Fibroblast of upper back skin (primary cell): ENCODE data around the gene POU2F1.
"Not testable (repeated sequence)": the region's sequence is repeated elsewhere in the genome, so short reads cannot be mapped to it uniquely, and the experiment has no call there.

Experiments used
- DNase-seq: peaks from one replicate; pipeline ENCODE4 v3.0.0-alpha.2; 2013

The POU2F1 gene

DNA sequence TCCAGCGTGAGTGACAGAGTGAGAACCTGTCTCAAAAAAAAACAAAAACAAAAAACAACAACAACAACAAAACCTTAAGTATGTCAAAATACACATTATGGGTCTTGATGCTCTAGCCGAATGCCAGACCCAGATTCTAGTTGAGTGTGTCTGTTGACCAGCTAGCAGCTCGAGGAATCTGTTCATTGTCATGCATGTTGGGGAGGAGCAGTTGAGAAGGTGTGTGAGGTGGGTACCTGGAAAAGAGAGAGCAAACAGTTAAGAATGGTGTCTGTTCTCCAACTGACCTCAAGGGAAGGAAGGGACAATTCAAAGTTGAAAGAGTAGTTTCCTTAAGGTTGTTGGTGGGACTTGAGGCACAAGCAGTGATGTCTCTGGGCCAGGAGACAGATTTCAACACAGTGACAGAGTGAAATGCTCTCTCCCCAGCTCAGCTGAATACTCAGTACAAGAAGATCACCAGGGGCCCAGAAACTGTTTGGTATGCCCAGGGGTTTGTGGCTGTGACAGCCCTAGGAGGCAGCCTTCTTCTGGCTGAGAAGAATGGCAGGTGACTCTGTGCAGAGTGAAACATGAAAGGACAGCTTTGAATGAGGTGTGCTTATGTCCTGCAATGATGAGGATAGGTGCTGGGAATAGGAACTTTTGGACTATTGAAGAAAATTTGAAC, 14.4 kb upstream of the POU2F1 start:
- no peak for DNase-seq

DNA sequence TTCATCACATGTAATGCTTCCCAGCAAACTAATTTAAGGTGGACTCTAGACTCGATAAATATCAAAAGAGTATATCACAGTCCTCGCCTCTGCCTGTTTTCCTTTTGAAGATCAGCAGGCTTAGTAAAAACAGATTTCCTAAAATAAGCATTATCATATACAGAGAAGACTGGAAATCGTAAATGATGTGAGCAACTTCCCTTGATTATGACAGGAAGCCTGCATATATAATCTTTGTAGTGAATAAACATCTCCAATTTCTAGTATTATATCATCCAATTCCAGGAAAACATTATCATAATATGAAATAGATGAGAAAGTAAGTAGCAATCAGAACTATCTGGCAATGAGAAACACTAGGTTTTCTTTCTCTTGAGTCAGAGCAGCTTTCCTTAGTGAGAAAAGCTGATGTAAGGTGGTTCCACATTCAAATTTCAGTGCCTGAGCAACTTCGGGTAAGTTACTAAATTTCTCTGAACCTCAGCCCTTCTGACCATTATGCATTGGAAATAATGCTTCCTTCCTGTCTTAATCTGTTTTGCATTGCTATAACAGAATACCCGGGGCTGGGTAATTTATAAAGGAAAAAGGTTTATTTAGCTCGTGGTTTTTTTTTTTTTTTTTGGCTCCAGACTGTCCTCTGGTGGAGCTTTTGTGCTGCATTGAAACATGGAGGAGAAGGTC, 12.6 kb upstream of the POU2F1 start:
- DNase-seq, result no peak

DNA sequence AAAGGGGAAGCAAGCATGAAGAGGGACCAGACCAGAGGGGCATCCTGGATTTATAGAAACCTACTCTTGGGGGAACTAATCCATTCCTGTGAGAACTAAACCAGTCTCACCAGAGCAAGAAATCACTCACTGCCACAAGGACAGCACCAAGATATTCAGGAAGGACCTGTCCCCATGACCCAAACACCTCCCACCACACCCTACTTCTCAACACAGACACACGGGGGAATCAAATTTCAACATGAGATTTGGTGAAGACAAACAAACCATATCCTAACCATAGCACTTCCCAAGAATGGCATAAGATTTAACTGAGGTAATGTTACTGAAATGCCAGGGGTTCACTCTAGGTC, 12.1 kb upstream of the POU2F1 start:
- DNase-seq, result no peak

DNA sequence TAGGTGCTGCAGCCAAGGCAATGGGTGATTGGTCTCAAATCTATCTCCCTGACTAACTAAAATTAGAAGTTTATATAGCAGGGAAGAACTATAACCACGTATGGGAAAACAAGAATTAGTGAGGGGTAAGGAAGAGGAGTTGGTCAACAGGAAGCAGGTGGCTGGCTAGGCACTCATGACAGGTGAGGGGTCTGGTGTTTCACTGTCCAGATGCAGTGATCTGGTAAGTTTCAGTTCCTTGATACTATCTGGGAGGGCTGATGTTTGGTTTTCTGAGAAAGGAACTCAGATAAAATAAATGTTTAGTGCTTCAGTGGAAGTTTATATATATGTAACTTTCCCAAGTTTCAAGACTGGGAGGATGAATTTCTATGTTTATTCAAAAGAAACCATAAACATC, 11.6 kb upstream of the POU2F1 start:
- no peak for DNase-seq

DNA sequence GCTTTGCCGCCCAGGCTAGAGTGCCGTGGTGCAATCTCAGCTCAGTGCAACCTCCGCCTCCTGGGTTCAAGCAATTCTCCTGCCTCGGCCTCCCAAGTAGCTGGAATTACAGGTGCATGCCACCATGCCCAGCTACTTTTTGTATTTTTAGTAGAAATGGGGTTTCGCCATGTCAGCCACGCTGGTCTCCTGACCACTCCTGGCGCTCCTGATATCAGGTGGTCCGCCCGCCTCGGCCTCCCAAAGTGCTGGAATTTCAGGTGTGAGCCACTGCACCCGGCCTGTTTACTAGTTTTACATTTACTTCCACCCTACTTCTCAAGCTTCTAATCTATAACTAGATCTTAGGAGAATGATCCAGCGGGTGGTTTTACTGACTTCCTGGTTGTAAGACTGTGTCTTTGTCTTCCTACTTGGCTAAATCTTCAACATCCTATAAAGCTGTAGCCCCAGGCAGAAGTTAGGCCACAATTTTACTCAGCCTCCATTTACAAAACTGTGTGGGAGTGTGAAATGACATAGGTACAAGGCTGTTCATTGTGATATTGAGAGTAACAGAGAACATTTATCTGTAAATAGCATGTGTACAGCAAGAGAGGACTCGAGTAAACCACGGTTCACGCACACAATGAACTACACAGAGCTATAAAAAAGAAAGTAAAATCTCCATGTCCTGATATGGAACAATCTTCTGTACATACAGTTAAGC, 9.6 kb upstream of the POU2F1 start:
- DNase-seq, result no peak

DNA sequence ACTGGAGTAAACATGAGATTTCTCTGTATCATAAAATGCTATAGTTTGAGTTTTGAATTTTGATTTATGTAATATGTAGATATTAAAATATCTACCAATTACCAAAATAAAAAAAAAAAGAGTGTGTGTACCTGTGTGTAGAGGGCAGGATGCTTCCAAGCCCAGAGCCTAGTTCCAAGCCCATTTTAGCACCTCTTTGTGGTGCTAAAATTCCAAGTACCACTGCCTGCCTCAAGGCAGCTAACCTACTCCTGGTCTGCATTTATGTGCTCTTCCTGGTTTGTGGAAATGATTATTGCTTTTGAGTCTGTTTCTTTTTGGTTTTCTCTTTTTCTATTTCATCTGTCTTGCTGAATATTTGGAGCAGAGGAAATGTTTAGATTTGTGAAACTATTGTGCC, 8.7 kb upstream of the POU2F1 start:
- DNase-seq, result no peak

DNA sequence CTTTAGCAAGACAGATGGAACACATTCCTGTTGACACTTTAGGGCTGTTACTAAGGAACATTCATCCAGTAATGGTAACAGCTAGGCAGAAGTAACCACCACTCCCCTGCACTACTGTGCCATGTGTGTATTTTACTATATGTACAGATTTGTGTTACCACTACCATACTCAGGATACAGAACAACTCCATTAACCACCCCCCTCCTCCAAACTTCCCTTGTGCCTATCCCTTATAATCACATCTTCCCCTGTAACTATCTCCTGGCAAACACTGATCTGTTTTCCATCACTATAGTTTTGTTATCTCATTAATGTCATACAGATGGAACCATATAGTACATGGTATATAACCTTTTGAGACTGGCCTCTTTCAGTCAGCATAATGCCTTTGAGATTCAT, 3.9 kb upstream of the POU2F1 start:
- no peak for DNase-seq

DNA sequence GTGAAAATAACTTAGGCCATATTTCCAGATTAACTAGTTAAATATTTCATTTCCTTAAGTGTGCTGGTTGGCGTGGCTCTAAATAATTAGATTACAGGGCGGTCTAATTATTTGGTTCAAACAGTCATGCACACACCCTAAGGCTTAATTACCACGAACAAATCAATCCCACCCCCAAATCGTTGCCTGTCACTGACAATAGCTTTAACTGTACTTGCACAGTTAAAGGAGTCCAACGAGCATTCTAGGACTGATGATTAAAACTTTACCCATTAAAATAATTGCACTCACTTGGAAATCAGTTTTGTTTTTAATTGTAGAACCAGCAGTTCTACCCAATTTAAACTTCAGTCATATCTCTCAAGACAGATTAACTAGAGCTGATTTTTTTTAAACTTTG, 1.5 kb upstream of the POU2F1 start:
- DNase-seq, result no peak

DNA sequence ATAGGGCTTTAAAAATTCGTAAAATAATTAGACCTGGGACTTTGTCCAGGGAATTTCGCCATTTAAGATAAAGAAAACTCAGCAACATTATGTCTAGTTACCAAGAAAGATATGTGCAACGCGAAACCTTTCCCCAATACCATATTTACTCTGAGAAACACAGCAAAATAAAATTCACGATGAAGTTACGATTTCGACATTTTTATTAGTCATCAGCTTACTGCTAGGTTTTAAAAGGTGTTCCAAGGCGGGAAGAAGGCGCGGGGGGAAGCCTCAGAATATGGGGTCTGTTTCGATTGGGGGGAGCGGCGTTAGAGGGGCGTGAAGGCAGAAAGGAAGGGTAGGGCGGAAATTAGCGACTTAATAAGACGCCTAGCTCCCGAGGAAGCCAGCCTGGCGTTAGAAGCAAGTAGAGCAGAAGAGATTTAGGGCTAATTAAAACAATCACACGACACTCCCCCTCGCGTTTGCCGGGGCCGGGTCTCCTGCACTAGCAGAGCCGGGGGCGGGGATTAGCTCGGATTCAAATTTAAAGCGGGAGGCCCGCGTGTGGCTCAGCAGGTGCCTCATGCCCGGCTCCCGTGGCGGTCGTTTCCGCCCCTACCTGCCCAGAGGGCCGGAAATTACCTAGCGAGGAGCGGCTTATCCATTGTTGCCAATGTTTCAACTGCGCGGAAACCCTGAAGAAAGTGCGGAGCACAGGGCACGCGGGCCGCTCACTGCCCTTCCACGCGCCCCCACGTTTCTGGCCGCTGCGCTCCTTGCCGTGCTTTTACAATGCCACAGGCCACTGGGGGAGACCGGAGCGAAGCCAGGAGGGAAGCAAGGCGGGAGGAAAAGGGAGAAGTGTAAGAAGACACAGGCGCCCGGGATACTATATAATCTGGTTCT, 795 bp upstream of the POU2F1 start:
- peak; percentile 53 for DNase-seq

DNA sequence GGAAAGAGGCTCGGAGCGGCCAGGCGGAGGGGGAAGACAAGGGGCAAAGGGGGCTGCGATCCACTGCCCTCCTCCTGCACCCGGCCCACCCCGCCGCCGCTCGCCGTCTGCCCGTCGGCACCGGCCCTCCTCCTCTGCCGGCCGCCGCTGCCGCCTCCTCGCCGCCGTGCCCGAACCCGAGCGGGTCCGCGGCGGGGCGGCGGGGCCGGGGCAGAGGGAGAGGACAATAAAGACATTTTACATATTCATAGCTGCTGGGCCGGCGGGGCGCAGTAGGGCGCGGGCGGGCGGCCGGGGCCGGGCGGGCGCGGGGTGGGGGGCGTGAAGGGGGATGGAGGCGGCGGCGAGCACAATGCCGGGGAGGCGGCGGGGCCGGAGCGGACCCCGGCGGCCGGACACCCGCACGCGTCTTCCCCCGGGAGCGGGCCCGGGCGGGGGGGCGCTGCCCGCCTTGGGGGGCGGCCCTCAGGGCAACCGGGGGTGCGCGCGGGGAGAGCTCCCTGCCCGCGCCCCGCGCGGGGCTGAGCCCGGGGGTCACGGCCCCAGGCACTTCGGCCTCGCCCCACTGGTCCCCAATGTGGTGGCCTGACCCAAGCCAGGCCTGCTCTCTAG, 546 bp downstream of the POU2F1 start:
- DNase-seq, result no peak

DNA sequence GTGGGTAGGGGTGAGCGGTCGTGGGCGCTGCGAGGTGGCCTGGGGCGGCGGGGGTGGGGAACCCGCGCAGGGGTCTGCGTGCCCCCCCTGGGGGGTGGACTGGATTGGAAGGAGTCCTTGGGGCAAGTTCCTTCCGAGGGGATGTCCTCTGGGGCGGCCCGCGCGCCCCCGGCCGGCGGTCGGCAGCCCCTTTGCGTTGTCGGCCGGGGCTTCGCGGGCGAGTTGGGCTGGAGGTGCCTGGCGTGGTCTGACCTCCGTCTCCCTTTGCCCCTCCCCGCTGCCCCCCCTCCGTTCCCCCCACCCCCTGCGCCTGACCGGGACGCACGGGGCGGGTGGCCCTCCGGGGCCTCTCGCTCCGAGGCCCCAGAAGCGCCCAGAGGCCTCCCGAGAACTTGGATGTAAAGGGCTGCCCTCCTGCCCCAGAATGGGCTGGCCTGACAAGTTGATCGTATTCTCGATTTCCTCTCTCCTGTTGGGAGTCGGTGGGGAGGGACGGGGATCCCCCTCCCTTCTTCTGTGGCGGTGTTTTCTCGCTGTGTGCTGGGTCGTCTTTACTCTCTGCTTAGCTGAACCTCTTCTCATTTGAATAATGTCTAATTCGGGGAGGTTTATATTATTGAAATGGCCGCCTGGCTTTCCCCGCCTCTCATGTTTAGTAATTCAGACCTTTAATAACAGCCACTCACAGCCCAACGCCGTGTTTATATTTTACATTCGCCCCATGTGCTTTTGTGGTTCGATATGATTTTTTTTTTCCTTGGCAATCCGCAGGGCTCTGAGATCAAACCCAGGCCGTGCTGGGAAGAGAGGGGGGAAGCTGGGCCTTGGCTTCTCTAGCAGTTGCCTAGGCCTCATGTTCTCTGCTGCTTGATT, 1.3 kb downstream of the POU2F1 start:
- DNase-seq, result peak; percentile 70

DNA sequence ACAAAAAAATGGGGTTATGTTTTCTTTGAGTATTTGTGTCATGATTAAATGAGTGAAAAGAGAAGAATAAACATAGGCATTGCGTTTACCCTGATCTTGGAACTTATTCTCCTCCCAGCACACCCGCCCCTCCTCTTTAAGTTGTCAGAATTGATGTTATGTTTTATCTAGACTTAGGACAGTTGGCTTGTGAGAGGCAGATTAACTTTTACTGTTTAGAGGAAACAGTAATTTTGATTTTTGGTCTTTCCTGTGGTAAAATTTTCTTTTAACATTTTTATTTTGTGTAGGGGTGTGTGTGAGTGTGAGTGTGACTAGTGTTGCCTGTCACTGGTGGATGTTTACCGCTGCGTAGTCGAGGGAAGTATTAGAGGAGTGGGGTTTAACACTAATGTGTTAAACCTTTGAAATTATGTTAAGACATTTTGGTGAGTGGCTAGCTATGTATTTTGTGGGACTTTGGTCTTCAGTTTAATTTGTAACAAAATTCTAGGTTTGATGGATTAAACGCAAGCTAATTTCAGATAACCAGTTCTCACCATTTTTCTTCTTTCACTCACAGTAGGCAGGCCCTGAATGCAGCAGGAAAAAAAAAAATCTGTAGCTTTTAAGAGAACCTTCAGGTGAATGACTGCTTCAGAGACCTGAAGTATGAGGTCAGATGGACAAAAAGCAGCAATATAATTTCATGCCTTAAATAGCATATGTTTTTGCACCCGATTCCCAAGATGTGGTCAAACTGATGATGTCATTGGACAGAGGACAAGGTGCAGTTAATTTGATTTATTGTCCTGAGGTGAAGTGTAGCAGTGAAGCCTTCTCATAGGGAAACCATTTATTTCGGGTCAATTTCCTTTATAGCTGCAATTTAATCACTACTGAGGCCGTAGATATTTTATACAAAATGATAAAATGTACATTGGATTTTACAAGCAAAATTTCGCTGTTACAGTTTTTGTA, 2.7 kb downstream of the POU2F1 start:
- peak; percentile 49 for DNase-seq

DNA sequence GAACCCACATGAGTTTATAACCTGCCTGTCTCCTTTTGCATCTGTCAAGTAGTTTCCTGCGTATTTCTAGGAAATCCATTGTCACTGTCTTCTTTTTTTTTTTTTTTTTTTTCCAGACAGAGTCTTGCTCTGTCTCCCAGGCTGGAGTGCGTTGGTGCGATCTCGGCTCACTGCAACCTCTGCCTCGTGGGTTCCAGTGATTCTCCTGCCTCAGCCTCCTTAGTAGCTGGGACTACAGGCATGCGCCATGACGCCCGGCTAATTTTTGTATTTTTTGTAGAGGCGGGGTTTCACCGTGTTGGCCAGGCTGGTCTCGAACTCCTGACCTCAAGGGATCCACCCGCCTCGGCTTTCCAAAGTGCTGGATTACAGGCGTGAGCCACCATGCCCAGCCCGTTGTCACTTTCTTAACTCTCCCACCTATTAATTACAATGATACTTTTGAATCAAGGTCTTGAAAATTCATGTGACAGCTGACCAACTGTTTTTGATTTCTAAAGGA, 4.1 kb downstream of the POU2F1 start:
- not testable (repeated sequence) for DNase-seq

DNA sequence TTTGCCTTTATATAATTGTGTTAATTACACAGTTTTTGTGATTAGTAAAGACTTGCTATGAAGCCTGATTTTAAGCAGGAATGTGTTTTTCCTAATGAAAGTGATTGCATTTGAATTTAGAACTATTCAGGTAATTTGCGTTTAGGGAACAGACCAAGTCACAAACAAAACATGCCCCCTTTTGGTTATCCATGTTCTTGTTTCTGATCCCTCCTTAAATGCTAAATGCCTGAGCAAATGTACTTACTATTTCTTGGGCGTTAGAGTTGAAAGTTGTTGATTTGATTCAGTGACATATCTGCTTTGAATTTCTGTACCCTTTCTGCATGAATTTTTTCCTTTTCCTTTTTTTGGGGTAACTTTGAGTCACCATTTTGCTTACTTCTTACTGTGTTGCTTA, 5.2 kb downstream of the POU2F1 start:
- DNase-seq, result no peak

DNA sequence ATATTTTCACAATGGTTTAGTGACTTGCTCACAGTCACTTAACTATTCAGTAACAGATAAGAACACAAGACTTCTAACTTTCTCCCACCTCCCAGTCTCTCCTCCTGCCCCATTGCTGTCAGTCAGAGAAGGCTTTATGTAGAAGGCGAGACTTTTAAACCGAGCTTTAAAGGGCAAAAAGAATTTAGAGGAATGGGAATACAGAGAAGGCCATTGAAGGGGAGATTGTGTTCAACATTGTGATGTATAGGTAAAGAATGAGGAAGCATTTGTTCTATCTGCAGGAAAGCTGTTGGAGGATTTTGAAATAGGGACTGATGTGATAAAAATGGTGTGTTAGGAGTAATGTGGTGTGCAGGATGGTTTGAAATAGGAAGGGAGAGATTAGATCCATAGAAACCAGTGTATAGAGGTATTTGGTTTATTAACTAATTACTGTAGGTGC, 7.3 kb downstream of the POU2F1 start:
- no peak for DNase-seq

DNA sequence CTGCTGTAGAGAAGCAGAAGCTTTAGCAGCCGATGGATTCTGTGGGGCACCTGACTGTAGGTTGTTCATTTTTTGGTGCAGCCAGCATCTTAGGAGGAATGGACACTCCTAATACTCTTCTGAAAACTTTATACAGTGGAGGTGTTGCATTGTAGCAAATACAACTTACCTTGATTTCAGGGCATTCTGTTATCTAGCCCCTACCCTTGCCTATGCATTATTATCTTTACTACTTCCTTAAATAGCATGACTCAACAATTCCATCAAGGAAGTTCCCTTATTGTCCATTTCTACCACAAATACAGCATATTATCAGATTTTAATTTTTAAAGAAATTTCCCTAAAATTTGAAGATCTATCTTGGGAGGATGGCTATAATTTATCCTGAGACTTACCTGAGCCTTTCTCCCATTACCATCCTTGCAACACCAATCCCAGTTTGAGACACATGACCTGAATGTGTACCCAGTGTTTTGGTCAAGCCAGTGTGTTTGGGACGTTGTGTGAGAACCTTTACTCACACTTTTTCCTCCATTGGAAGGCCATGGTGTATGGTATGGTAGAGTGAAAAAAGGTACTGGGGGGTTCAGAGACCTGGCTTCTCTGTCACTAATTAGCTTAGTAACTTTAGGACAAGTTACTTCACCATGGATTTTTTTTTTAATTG, 9.2 kb downstream of the POU2F1 start:
- DNase-seq, result no peak

DNA sequence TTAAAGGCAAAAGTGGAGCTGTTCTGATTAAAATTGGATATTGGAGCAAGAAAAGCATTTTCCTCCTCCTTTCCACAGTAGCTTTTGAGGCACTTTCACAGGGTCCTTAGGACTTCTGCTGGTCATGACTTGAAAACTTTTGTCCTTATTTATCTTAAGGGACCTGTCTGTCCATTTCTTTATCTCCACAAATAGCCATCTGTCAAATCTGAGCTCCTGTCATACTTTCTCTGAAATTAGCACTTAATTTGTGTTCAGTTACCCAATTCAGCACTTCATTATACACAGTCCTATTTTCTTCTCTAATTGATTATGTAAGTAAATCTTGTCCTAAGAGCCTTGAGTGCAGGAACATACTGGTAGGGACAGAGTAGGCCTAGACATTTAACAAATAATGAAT, 9.8 kb downstream of the POU2F1 start:
- no peak for DNase-seq

DNA sequence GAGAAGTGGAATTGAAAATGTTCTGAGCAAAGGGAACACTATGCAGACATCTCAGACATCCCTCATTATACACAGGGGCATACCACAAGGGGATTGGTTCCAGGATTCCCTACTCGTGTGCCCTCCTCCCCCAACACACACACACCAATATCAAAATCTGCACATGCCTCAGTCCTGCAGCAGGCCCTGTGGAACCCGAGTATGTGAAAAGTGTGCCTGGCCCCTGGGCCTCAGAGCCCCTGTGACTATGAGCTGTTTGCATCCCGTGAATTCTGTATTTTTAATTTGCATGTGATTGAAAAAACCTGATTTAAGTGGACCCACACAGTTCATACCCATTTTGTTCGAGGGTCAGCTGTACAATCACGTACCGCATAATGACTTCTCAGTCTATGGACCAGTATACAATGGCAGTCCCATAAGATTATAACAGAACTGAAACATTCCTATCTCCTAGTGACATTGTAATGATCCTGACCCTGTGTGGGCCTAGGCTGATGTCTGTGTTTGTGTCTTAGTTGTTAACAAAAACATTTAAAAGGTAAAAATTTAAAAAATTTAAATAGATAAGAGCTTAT, 11.3 kb downstream of the POU2F1 start:
- DNase-seq, result no peak

DNA sequence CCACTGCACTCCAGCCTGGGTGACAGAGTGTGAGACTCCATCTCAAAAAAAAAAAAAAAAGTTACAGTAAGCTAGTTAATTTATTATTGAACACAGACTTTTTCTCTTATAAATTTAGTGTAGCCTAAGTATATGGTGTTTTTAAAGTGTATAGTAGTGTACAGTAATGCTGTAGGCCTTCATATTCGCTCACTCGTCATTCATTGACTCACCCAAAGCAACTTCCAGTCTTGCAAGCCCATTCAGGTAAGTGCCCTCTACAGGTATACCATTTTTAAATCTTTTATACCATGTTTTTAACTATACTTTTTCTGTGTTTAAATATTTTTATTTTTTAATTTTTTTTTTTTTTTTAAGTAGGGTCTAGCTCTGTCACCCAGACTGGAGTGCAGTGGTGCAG, 12.1 kb downstream of the POU2F1 start:
- DNase-seq, result no peak
